Ammon's horn (tissue), 1 donor: ENCODE data around the gene ARHGAP8.

Source experiments
- DNase-seq: peaks from one replicate; pipeline ENCODE4 v3.0.0-alpha.2; 2016; ENCODE audit warnings: low spot score

ARHGAP8 gene

DNA sequence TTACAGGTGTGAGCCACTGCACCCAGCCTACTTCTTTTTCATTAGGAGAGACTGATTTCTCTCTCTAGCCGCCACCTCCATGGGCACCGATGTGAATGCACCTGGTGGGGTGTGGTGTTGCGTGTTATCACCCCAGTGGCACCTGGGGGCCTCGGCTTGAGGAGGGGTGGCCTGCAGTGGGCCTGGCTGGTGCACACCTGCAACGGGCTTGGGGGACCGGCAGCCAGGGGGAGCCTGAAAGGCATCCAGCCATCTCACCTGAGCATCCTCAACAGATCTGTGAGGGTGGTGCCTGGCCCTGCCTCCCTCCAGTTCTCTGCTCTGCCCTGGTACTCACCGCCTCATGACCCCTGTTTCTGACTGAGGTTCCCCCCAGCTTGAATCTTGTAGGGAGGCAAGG lies 108.9 kb downstream of the ARHGAP8 start:
- DNase-seq = no peak

DNA sequence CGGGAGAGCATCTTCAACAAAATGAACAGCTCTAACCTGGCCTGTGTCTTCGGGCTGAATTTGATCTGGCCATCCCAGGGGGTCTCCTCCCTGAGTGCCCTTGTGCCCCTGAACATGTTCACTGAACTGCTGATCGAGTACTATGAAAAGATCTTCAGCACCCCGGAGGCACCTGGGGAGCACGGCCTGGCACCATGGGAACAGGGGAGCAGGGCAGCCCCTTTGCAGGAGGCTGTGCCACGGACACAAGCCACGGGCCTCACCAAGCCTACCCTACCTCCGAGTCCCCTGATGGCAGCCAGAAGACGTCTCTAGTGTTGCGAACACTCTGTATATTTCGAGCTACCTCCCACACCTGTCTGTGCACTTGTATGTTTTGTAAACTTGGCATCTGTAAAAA lies 109.9 kb downstream of the ARHGAP8 start:
- DNase-seq = no peak

DNA sequence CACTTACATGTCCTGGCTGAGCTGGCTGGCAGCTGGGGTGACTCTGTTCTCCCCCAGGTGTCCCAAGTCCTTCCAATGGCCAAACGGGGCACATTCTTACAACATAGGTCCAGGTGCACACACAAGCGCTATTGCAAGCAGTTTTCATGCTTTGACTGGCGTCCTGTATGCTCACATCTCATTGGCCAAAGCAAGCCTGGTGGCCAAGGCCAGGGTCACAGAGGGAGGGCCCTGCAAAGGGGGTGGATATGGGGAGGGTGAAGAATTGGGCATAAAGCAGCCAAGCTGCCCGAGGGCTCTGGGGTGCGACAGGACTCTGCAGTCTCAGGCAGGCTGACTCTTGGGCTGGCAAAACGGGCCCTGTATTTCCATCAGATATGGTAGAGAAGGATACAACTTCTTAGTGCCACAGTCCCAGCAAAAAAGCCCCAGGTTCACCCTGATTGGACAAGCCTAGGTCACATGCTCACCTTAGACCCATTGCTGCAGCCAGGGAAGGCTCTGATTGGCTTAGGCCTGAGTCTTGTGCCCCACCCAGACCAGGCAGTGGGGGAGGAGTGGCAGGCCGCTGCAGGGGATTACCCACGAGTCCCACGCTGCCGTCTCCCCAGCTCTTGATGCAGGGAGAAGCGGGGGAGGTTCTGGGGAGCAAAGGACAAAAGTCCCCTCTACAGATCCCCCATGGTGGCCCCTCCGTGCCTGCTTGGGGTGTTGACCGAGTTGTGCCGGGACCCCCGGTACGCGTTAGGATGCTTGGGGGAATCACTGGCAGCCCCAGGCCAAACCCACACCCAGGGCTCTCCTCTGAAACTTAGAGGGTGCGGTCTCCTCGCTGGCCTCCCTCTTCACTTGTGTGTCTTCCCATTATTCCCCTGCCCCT lies 110.8 kb downstream of the ARHGAP8 start:
- no peak for DNase-seq

DNA sequence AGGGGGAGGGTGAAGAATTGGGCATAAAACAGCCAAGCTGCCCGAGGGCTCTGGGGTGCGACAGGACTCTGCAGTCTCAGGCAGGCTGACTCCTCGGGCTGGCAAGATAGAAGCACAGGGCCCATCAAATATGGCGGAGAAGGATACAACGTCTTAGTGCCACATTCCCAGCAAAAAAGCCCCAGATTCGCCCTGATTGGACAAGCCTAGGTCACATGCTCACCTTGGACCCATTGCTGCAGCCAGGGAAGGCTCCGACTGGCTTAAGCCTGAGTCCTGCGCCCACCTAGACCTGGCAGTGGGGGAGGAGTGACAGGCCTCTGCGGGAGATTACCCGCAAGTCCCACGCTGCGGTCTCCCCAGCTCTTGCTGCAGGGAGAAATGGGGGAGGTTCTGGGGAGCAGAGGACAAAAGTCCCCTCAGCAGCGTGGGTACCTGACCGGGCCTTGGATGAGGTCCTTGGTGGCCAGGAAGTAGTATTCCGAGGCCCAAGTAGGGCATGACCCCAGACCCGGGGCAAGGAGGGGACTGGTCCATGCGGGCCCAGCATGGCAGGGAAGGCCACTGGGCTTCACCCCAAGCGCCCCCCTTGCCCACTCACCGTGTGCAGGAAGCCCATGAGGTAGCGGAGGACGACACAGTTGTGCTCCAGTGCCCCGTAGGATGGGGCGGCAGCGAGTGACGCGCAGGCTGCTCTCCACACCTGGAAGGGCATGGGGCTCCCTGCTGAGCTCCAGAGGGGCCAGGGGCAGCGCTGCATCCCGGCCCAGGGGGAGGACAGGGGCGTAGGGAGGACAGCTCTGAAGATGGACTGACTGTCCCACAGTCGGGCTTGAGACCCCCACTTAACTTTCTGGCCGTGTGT lies 113.0 kb downstream of the ARHGAP8 start:
- no peak for DNase-seq

DNA sequence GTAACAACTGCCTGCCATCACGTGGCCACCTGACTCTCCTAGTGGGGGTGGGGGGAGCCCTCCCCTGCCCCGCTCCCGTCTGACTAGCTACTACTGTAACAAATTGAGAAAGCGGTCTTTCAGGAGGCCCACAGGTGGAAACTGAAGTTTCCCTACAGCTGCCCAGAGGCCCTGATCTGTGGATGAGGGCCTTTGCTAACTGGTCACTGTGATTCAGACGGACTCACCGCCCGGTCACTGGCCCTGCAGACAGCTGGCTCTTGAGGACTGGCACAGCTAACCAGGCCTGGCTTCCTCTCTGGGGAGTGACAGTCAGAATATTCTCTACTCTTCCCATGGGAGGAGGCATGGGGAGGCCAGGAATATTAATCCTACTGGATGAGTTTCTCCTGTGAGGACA lies 116.8 kb downstream of the ARHGAP8 start:
- no peak for DNase-seq

DNA sequence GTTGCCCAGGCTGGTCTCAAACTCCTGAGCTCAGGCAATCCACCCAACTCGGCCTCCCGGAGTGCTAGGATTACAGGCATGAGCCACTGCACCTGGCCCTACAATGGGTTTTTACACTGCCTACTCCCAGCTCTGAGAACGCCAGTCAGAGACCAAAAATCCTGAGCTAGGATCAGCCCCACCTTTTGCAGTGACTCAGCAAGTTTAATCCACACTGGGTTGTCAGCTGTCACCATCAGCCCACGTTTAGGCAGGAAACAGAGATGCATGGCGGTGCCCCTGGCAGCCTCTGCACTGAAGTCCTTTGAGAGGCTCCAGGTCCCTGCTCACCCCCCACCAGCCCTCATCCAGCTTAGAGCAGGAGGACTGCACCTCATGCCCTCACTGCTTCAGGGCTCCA lies 117.6 kb downstream of the ARHGAP8 start:
- peak; percentile 64 for DNase-seq

DNA sequence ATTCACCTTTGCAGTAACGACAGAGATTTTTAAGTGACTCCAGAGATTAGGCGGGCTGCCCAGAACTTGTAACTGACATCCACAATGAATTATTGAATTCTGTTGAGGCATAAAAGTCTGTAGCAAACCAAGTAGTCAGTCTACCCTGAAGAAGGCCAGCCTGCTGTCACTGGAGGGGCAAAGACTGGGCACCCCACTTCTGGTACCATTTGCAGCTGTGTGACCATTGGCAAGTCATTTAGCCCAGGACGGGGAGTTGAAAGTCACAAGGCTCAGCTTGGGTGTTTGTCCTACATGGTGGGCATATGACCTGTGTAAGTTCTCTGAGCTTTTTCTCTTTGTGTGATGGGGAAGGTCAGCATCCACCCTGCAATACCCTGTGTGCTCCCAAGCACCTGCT lies 119.4 kb downstream of the ARHGAP8 start:
- no peak for DNase-seq

DNA sequence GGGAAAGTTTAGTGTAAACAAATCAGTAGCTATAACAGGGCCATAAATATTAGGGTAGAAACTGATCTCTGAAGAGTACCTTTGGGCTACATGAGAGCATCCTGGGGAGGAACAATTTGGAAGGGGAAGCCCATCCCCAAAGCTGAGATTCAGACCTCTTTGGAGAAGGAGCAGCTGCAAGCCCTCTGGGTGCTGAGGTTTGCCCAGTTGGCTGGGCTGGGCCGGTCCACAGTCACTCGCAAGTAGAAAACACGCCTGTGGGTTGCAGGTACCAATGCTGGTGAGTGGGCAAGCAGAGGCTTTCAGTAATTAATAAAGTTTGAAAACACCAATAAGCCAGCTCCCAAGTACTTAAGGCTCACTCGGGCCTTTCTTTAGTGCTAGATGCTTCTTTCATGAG lies 124.5 kb downstream of the ARHGAP8 start:
- no peak for DNase-seq

DNA sequence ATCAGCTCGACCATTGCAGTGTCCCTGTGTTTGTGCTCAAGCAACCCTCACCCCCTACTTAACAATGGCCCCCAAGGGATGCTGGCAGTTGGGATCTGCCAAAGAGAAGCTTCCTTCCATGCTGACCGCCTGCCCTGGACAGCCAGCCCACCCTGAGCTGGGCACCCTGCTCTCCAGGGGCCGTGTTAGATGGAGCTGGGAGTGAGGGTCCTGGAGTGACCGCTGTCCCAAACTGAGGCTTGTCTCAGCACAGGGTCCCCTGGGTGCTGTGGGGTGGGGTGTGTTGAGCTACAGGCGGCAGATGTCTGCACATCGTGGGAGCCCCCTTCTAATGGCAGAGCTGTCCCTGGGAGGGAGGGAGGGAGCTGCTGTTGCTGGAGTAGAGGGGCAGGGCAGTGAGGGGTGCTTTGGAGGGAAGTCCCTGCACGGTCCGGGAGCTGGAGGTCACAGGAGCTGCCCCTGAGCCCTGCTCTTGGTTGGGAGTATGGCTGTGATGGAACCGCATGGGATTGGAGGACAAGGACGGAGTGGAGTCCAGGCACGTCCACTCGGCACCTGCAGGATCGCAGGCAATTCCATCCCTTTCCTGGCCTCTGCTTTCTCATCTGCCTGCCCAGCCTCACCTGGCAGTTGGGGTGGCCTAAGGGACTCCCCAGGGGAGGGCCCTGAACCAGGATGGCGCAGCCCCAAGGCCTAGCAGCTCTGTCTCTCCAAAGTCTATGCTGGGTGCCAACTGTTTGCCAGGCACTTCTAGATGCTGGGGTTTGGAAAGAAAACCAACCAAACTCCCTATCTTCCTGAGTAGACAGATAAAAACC lies 126.3 kb downstream of the ARHGAP8 start:
- DNase-seq = no peak

DNA sequence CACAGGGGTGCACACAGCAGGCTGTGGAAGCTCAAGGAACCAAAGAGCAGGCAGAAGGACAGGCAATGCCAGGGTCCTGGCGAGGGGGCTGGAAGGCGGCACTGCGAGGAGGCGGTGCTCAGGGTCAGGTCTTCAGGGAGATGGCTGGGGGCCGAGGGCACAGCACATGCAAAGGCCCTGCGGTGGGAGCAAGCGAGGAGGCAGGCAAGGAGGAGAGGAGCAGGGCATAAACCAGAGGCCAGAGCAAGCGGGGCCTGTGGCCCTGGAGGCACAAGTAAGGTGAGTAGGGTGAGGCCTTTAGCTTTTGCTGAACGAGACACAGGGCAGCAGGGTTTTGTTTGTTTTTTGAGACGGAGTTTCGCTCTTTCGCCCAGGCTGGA lies 126.9 kb downstream of the ARHGAP8 start:
- DNase-seq = no peak

DNA sequence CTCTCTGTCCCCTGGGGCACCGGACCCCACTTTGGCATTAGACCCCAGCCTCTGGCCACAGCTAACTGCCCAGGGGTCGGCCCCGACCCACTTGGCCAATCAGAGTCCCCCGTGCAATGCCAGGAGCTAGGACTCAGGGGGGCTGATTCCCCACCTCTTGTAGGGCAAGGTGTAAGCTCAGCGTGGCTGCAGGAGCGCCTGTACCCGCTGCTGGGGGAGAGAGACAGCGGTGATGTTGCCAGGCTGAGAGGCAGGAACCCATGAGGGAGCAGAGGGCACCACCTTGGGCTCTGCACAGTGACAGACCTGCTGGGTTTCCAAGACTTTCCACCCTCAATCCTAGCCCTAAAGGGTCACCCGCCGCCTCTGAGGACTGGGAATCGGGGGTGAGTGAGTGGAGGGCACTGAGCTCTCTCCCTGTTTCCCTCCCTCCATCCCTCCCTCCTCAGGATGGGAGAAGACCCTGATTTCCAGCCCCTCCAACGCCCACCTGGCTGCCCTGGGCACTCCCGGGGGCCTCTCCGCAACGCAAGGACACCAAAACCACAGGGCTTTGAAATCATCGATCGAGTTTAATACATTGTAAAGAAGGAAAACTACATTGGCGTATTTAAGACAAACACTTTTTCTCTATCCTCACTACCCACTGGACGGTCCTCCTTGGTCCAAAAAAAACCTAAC lies 128.4 kb downstream of the ARHGAP8 start:
- no peak for DNase-seq

DNA sequence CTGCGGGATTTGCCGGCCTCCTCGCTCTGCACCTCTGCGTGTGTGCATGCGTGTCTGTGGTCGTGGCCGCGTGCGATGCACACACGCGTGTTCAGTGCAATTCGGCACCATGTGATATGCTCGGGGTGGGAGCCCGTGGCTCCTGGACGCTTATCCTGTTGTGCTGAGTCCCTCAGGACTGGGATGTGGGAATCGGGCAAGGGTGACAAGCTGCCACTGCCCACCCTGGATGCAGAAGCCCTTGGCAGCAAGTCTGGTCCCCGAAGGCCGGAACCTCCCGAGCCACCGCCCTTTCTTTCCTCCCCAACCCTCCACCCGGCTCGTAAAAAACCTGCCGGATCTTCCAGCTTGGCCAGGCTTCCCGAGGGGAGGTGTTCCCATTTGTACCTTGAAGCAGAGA lies 129.2 kb downstream of the ARHGAP8 start:
- no peak for DNase-seq

DNA sequence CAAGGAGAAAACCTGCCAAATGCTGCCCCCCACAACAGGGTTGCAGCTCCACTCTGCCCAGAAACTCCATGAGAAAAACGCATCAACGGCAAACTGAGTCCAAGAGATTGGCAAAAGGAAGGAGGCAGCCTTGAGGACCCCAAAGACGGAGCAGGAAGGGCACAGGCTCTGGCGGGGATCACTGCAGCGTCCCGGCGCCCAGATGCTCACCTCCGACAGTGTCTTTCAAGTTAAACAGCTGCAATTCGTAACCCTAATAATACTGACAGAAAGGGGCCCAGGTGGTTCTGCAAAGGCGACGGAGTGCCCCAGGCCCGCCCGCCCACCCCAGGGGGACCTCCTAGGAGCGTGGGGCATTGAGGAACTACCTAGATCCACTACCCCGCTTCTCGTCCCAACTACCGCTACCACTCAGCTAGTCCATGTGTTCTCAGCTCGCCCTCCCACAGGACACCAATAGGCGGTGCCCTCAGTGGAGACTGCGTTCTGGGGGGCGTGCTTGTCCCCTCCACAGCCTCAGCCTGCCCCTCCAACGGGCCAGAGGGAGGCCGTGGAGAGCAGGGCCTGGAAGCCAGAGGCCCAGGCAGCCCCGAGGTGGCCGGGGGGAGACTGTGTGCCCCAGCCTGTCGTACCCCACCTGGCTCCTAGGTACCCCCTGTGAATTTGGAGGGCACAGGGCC lies 130.0 kb downstream of the ARHGAP8 start:
- no peak for DNase-seq

DNA sequence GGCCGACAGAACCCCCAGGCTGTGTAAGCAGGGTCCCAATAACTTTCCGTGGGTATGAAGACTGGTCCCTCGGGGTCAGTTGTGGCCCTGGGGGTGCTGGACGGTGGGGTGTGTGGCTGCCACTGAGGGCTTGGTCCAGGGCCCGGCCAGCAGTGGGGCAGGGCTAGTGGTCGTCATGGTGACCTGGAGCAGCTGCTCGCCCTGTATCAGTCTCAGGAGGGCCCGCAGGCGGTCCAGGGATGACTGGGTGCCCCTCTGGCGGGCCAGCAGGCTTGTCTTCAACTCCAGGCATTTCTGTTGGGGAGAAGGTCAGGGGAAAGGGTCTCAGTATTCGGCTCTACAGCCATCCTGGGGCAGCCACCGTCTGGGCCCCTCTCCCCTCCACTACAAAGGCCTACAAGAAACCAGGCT lies 130.6 kb downstream of the ARHGAP8 start:
- no peak for DNase-seq

DNA sequence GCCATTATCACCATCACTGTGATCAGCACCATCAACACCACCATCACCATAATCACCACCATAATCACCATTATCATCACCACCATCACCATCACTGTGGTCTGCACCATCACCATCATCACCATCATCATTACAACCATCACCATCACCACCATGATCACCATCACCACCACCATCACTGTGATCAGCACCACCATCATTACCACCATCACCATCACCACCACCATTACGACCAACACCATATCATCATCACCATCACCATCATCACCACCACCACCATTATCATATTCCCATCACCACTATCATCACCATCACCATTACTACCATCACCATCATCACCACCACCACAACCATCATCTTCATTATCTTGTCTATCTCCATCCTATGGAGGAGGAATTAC lies 132.2 kb downstream of the ARHGAP8 start:
- DNase-seq = no peak

DNA sequence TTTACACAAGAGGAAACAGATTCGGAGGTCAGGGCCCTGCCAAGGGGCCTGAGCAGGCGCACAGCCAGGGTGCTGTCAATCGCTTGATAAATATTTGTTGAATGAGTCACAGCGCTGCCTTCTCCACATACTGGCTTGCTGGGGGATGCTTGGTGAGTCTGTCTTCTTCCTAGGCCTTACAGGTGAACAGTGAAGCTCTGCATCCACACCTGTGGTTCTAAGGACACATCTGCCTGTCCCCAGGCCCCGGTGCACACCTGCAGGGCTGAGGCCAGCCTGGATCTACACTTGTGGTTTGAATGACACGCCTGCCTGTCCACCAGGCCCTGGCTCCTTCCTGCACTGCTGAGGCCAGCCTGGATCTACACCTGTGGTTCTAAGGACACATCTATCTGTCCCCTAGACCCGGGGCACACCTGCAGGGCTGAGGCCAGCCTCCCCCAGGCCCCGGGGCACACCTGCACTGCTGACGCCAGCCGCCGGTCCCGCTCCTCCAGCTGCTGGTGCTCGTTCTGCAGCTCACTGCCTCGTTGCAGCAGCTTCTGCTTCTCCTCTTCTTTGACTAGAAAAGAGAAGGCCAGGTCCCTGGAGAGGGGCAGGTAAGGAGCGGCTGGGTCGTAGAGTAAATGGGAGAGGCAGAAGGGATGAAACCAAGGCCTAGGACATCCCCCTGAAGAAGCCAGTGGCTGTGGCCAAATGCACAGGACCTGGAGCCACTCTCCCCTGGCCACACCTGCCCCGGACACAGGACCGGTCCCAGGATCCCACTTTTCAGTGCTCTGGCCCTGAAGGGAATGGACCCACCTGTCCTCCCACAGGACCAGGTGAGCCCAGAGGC lies 132.8 kb downstream of the ARHGAP8 start:
- DNase-seq = no peak

DNA sequence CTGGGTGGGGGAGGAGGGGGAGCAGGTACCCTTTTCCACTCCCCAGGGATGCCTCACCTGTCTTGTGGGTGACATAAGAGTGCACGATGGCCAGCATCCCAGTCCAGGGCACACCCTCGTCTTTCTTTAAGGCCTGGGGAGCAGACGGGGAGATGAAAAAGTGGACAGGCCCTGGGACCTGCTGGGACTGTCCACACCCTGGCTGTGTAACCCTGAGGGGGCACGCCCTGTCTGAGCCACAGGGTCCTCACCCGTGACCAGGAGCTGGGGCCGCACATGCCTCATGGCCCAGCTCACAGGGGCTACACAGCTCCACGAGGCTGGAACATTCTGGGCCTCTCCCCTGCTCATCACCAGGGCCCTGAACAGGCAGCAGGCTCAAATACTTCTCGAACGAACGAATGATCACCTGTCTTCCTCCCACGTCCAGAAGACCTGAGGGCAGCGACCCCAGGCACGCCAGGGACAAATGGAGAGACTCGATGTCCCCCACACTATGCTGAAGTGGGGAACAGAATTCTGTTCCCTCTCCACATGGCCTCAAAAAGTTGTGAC lies 133.5 kb downstream of the ARHGAP8 start:
- DNase-seq = no peak

DNA sequence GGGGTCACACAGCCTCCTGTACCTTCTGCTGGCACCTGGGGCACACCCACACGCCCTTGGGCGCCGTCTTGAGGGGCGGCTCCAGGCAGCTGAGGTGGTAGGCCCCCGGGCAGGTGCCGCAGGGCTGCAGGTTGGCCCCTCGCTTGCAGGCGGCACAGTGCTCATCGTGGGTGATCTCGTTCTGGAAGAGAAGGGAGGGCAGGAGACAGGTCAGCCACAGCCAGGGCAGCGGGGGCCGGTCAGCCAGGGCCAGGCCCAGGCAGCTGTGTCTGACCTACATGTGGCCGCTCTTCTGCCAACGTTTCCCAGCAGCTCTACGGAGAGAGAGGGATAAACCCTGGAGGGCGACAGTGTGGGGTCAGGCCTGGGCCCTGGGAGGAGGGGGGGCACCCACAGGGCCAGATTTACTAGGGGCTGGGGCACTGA lies 135.6 kb downstream of the ARHGAP8 start:
- no peak for DNase-seq

DNA sequence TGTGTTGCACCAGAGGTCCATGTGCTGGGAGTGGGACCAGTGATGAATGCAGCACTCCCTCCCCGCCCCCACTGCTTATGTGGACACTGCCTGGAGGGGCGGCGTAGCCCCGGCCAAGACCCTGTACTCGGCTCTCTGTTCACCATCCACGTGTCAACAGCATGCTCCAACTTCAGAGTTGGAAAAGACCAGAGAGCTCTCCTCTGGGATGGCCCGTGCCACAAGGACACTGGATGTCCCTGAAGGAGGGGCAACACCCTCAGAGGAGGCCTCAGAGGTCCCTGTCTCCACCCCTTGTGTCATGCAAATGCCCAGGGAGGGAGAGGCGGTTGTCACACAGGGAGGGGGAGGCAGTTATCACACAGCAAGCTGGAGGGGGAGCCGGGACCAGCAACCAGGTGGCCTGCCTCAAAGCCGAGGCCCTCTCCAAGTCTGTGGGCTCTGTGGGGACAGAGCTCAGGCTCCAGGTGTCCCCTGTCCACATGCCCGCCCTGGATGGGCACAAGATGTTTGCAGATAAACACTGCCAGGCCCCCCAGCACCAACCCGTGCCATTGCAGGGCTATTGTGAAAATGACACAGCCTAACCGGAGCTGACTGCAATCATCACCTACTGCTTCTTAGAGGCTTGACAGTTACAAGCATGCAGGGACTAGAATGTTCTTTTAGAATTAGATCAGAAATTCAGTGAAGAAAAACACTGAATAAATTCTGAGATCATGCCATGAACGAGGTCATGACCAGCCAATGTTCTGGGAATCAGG lies 136.3 kb downstream of the ARHGAP8 start:
- no peak for DNase-seq
